ENCODE results near the gene KIRREL1. TPM values are rescaled to one million over a fixed set of nuclear protein-coding genes. Genes with fewer than 3 reads are reported as not detected.
"Not testable (repeated sequence)": the region's sequence is repeated elsewhere in the genome, so short reads cannot be mapped to it uniquely, and the experiment has no call there.

Gene KIRREL1
- total RNA-seq, 1 experiment from 2014 or later: 30.7 TPM

GRCh38 chr1:158126425-158126824 is 133.0 kb downstream of the KIRREL1 start:
- no peaks in the 10 kb centered on the region for H3K9me3 ChIP-seq (ENCODE audit: insufficient read depth, low read depth)
- no peaks in the 10 kb centered on the region for H4K20me1 ChIP-seq (ENCODE audit: insufficient read depth)
- no peak overlapping the region for H3K4me3 ChIP-seq
- no peaks in the 10 kb centered on the region for H3K9me2 ChIP-seq (ENCODE audit: insufficient read depth)
- no peaks in the 10 kb centered on the region for H3F3A ChIP-seq (ENCODE audit: insufficient read depth, low read depth)
- intact Hi-C loops (cut with micrococcal nuclease; ENCODE audit: unreplicated experiment): loop anchor here (10.0 kb wide), 1 partner anchor 752 kb away; no protein-coding TSS in a partner anchor
- no peaks in the 10 kb centered on the region for H3K36me3 ChIP-seq (ENCODE audit: low read depth)
- POLR2A ChIA-PET (ENCODE audit: unreplicated experiment): no interaction called here
- no TSS peak for BruUV-seq (replicated peaks)
- no peak for TF ChIP-seq EZH2 (IDR thresholded peaks at IDR 0.05; ENCODE audit: low read depth)
- TF ChIP-seq CTCF (conservative IDR thresholded peaks at IDR 0.05): no peak
- no peaks in the 10 kb centered on the region for H3K79me2 ChIP-seq (ENCODE audit: low read depth)
- H3K27me3 ChIP-seq (ENCODE audit: insufficient read depth, low read depth): peaks cover 16% of the 10 kb centered on the region
- H3K4me1 ChIP-seq (replicated peaks; ENCODE audit: insufficient read depth): no peaks in the 10 kb centered on the region
- H3K4me2 ChIP-seq: no peak overlapping the region
- CTCF ChIA-PET: no interaction called here
- no peak overlapping the region for H3K27ac ChIP-seq
- no peak overlapping the region for H2AFZ ChIP-seq
- DNase-seq: no peak

GRCh38 chr1:158128531-158128930 is 135.1 kb downstream of the KIRREL1 start:
- BruUV-seq (replicated peaks); H3K79me2 ChIP-seq (ENCODE audit: low read depth); H3K27ac ChIP-seq; H3K9me2 ChIP-seq (ENCODE audit: insufficient read depth); DNase-seq; H2AFZ ChIP-seq; POLR2A ChIA-PET (ENCODE audit: unreplicated experiment); H3K4me2 ChIP-seq; H3K36me3 ChIP-seq (ENCODE audit: low read depth); H3F3A ChIP-seq (ENCODE audit: insufficient read depth, low read depth); CTCF ChIA-PET; H3K4me3 ChIP-seq; H4K20me1 ChIP-seq (ENCODE audit: insufficient read depth); H3K9me3 ChIP-seq (ENCODE audit: insufficient read depth, low read depth); H3K4me1 ChIP-seq (replicated peaks; ENCODE audit: insufficient read depth): not testable (repeated sequence)
- intact Hi-C loops (cut with micrococcal nuclease; ENCODE audit: unreplicated experiment): loop anchor here (10.0 kb wide), 1 partner anchor 754 kb away; no protein-coding TSS in a partner anchor
- H3K27me3 ChIP-seq (ENCODE audit: insufficient read depth, low read depth): peaks cover 17% of the 10 kb centered on the region

GRCh38 chr1:158131217-158131616 is 137.8 kb downstream of the KIRREL1 start:
- Histone ChIP-seq H3K36me3 (ENCODE audit: low read depth) (no peaks in the 10 kb centered on the region), H4K20me1 (ENCODE audit: insufficient read depth) (no peaks in the 10 kb centered on the region), H3K9me2 (ENCODE audit: insufficient read depth) (no peaks in the 10 kb centered on the region), H3K4me2 (no peak overlapping the region), H3K27ac (no peak overlapping the region), H3K27me3 (ENCODE audit: insufficient read depth, low read depth) (peaks cover 17% of the 10 kb centered on the region), H3K4me1 (replicated peaks; ENCODE audit: insufficient read depth) (no peaks in the 10 kb centered on the region), H3F3A (ENCODE audit: insufficient read depth, low read depth) (no peaks in the 10 kb centered on the region), H2AFZ (no peak overlapping the region), H3K4me3 (no peak overlapping the region), H3K9me3 (ENCODE audit: insufficient read depth, low read depth) (no peaks in the 10 kb centered on the region), H3K79me2 (ENCODE audit: low read depth) (no peaks in the 10 kb centered on the region)
- no peak for DNase-seq
- intact Hi-C loops (cut with micrococcal nuclease; ENCODE audit: unreplicated experiment): no loop called here
- ChIA-PET POLR2A (ENCODE audit: unreplicated experiment) (no interaction called here), CTCF (no interaction called here)
- BruUV-seq (replicated peaks): no TSS peak
- no peak for TF ChIP-seq CTCF (conservative IDR thresholded peaks at IDR 0.05)

- H2AFZ ChIP-seq: no peak overlapping the region
- no peaks in the 10 kb centered on the region for H3K4me1 ChIP-seq (replicated peaks; ENCODE audit: insufficient read depth)
- ChIA-PET POLR2A (ENCODE audit: unreplicated experiment) (no interaction called here), CTCF (no interaction called here)
- no TSS peak for BruUV-seq (replicated peaks)
- no peak for DNase-seq
- H3K27me3 ChIP-seq (ENCODE audit: insufficient read depth, low read depth): peaks cover 31% of the 10 kb centered on the region
- H3K9me3 ChIP-seq (ENCODE audit: insufficient read depth, low read depth): no peaks in the 10 kb centered on the region
- no peaks in the 10 kb centered on the region for H3K36me3 ChIP-seq (ENCODE audit: low read depth)
- no peak overlapping the region for H3K4me2 ChIP-seq
- no peaks in the 10 kb centered on the region for H3K9me2 ChIP-seq (ENCODE audit: insufficient read depth)
- H3K4me3 ChIP-seq: no peak overlapping the region
- no peaks in the 10 kb centered on the region for H4K20me1 ChIP-seq (ENCODE audit: insufficient read depth)
- H3K27ac ChIP-seq: no peak overlapping the region
- TF ChIP-seq EZH2 (IDR thresholded peaks at IDR 0.05; ENCODE audit: low read depth) (no peak), CTCF (conservative IDR thresholded peaks at IDR 0.05) (no peak)
- intact Hi-C loops (cut with micrococcal nuclease; ENCODE audit: unreplicated experiment): no loop called here
- H3K79me2 ChIP-seq (ENCODE audit: low read depth): no peaks in the 10 kb centered on the region
- H3F3A ChIP-seq (ENCODE audit: insufficient read depth, low read depth): no peaks in the 10 kb centered on the region
Observed at GRCh38 chr1:158140764-158141192, 147.3 kb downstream of the KIRREL1 start.

Data from PC-9 (cell line).